ENCODE results near the gene DHH.

- no peak for TF ChIP-seq IRF2 (CRISPR knock-in tag; IDR thresholded peaks at IDR 0.05; ENCODE audit: borderline replicate concordance, low read depth)
- no peak for TF ChIP-seq NR3C1 (CRISPR knock-in tag; conservative IDR thresholded peaks at IDR 0.05; ENCODE audit: low read depth)
- no peak for TF ChIP-seq CTCF (IDR thresholded peaks at IDR 0.05)
- TF ChIP-seq ATF6 (CRISPR knock-in tag; IDR thresholded peaks at IDR 0.05) = no peak
- no peak for TF ChIP-seq MLX (CRISPR knock-in tag; IDR thresholded peaks at IDR 0.05)
- no peak for TF ChIP-seq TP53 (CRISPR knock-in tag; IDR thresholded peaks at IDR 0.05)
- no peak for TF ChIP-seq PREB (CRISPR knock-in tag; IDR thresholded peaks at IDR 0.05; ENCODE audit: borderline replicate concordance)
Observed at GRCh38 chr12:49137476-49137875, 42.9 kb upstream of the DHH start.
